GM12875 (cell line): ENCODE data around the gene OR51S1.
"Not testable (repeated sequence)": the region's sequence is repeated elsewhere in the genome, so short reads cannot be mapped to it uniquely, and the experiment has no call there.

ENCODE experiments used
- H3K4me3 ChIP-seq: one replicate; pipeline ENCODE4 v1.5.1; 2011; ENCODE audit warnings: low read depth, low read length, control low read depth
- TF ChIP-seq, protein P1 (sequence below): IDR thresholded peaks from 2 replicates; pipeline ENCODE4 v1.5.1; 2011; ENCODE audit warnings: low read depth, mild to moderate bottlenecking, control low read depth, inconsistent platforms, low read length, moderate library complexity, borderline replicate concordance; ENCODE audit not compliant: insufficient read depth

OR51S1 gene

DNA sequence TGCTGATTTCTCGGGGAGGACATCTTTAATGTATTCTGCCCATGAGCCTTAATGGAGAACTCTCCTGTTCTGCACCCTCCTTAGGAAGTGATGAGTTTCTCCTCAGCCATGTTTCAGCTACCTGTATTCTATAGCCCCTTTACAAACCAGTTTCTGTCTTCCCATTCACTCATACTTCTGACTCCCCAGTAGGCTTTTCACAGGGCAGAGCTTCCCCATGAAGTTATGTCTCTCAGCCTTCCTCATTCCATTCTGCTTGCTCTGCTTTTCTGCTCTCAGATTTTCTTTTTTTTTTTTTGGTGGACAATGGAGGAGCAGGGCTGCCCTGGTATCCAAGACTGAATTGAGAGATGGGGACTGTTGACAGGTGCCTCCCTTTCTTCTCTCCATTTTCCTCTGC, 40.5 kb downstream of the OR51S1 start:
- H3K4me3 ChIP-seq: no peak overlapping the region
- TF ChIP-seq, protein P1, sequence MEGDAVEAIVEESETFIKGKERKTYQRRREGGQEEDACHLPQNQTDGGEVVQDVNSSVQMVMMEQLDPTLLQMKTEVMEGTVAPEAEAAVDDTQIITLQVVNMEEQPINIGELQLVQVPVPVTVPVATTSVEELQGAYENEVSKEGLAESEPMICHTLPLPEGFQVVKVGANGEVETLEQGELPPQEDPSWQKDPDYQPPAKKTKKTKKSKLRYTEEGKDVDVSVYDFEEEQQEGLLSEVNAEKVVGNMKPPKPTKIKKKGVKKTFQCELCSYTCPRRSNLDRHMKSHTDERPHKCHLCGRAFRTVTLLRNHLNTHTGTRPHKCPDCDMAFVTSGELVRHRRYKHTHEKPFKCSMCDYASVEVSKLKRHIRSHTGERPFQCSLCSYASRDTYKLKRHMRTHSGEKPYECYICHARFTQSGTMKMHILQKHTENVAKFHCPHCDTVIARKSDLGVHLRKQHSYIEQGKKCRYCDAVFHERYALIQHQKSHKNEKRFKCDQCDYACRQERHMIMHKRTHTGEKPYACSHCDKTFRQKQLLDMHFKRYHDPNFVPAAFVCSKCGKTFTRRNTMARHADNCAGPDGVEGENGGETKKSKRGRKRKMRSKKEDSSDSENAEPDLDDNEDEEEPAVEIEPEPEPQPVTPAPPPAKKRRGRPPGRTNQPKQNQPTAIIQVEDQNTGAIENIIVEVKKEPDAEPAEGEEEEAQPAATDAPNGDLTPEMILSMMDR: no peak

DNA sequence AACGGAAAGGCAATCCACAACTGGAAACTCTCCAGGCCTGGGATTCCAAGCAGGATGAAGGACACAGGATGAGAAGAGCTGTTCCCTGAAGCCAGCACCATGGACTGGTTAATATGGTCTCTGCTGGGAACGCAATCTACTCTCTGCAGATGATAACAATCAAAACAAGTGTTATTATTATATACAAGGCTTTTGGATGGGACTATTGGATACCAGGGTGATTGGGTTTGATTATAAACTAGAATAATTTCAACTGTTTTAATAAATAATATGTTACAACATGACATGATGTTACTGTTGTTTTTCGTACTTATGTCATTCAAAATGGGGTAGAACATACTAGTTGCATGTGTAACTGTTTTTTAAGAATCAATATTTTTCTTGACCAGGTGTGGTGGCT, 44.7 kb downstream of the OR51S1 start, which contains the start of gene OR52R1:
Gene OR52R1 (minus strand): TSS at position 101 of the 400 bp plus-strand sequence. CDS start 0 bp downstream, at position 101.
- TF ChIP-seq, protein P1: no peak
- no peak within 1 kb of the TSS for H3K4me3 ChIP-seq

DNA sequence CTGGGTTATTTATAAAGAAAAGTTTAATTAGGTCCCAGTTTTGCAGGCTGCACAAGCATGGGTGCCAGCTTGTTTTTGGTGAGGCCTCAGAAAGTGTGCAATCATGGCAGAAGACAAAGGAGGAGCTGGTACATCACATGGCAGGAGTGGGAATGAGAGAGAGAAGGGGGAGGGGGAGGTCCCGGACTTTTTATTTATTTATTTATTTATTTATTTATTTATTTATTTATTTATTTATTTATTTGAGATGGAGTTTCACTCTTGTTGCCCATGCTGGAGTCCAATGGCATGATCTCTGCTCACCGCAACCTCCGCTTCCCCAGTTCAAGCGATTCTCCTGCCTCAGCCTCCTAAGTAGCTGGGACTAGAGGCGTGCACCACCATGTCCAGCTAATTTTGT, 47.7 kb downstream of the OR51S1 start:
- H3K4me3 ChIP-seq: not testable (repeated sequence)

DNA sequence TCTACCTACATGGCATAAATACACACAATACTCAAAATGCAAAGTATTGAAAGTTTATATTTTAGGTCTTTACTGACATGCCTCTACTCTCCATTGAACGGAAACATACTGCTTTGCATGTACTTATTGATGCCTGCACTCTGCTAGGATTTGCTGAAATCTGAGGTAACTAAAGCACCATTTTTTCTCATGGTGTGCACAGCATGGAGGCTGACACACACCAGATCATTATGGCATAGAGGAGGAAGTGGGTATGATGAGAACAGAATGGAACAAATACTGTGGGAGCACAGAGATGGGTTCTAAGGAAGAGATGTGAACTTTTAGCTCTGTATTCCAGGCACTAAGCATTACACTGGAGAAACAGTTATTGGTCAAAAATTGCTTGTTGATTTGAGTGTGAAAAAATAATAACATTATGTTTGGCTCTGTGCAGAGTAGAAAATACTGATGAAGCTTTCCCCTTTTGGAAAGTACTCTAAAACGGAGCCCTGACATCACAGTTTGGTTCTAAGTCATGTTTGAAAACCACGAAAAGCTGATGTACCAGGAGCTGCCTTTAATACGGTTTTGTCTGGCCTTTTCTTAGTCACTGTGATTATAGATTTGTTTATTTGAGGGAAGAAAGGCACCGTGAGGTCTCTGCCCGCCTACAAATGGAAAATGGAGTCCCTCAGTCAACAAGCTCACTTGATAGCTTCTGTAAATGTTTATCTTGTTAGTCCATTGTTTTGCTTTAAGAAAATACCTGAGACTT, 50.4 kb downstream of the OR51S1 start:
- TF ChIP-seq, protein P1: no peak
- no peak overlapping the region for H3K4me3 ChIP-seq
